ENCODE results near the gene MGAT5B. TPM values are rescaled to one million over a fixed set of nuclear protein-coding genes. Genes with fewer than 3 reads are reported as not detected.

MGAT5B gene
- total RNA-seq, 4 donors from 2014 or later = 0.12 to 0.63 TPM; not detected in 2

DNA sequence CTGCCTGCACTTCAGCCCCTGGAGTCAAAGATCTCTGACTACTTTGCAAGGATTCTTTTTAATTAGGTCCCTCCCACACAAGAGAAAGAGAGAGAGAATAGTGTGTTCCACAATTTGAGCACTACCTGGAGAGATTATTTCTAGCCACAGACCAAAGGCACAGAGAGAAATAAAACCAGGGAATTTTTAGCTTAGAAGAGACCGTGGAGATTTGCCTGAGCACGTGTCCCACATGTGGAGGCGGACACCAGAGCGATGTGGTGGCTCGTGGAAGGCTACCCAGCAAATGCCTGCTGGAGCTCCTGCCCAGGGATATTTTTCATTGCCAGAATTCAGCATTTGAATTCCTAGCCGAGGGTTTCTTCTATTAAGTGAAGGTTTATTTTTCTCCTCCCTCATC, 50.6 kb downstream of the MGAT5B start:
- TF ChIP-seq, protein P1, sequence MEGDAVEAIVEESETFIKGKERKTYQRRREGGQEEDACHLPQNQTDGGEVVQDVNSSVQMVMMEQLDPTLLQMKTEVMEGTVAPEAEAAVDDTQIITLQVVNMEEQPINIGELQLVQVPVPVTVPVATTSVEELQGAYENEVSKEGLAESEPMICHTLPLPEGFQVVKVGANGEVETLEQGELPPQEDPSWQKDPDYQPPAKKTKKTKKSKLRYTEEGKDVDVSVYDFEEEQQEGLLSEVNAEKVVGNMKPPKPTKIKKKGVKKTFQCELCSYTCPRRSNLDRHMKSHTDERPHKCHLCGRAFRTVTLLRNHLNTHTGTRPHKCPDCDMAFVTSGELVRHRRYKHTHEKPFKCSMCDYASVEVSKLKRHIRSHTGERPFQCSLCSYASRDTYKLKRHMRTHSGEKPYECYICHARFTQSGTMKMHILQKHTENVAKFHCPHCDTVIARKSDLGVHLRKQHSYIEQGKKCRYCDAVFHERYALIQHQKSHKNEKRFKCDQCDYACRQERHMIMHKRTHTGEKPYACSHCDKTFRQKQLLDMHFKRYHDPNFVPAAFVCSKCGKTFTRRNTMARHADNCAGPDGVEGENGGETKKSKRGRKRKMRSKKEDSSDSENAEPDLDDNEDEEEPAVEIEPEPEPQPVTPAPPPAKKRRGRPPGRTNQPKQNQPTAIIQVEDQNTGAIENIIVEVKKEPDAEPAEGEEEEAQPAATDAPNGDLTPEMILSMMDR (IDR thresholded peaks at IDR 0.05) = no peak
- ATAC-seq (ENCODE audit: low FRiP score) (no peak), DNase-seq (ENCODE audit: low spot score) (no peak)

DNA sequence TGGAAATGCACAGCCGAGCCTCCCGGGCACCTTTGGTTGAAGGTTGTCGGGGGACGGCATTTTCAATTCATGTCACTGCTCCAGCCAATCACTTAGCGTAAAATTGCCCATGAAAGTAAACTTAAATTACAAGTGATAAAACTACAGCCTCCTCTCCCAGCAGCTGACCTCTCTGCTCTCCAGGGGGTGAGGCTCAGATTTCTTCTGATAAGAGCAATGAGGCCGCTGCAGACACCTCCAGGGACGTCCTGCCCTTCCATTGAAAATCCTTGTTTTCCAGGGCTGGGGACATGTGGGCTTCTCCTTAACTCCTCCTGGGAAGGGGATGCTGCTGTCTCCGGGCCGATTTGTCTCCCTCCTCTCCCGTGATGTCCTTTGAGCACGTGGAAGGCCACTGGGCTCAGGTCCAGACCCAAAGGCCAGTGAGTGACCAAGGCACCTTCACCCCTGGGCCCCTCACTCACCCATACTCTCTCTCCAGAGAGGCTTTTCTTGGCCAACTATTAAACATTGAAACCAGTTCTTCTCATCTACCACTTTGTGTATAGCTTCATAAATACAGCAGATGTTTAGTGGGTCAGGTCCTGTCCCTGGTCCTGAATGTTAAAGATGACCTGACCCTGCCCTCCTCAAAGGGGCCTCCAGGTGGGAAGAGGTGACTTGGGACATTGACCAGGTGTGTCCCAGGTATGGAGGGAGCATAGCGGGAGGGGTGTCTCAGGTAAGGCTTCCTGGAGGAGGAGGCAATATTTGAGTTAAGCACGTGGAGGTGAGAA, 52.3 kb downstream of the MGAT5B start:
- ATAC-seq (ENCODE audit: low FRiP score) (no peak), DNase-seq (ENCODE audit: low spot score) (no peak)
- TF ChIP-seq, protein P1 (IDR thresholded peaks at IDR 0.05) = no peak

DNA sequence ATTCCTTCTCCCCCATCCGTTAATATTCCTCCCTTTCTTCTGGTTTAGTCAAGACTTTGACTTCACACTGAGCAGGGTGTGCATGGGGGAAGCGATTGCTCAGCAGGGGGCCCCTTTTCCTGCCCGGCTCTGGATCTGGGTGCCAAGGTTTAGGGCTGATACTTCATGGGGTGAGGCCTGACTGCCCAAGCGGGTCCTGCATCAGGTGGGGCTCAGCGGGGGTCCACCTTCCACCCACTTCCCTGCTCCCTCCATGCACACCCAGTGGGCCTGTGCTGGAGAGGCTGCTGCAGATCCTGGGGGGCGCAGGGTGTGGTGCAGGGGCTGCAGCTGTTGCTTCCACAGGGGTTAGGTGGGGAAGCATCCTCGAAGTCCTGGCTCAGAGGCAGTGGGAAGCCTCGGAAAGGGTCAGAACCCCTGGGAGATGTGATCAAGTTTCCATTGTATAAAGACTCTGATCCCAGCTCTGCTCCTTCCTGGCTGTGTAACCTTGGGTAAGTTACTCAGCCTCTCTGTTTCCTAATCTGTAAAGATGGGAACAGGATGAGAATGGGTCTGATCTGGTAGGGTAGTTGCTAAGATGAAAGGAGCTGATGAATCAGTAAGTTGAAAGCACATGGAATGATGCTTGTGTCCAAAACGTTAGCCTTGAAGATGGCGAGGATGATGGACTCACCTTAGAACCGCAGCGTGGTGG, 53.3 kb downstream of the MGAT5B start:
- DNase-seq (ENCODE audit: low spot score) = no peak
- ATAC-seq (ENCODE audit: low FRiP score) = no peak
- TF ChIP-seq, protein P1 (IDR thresholded peaks at IDR 0.05) = no peak

DNA sequence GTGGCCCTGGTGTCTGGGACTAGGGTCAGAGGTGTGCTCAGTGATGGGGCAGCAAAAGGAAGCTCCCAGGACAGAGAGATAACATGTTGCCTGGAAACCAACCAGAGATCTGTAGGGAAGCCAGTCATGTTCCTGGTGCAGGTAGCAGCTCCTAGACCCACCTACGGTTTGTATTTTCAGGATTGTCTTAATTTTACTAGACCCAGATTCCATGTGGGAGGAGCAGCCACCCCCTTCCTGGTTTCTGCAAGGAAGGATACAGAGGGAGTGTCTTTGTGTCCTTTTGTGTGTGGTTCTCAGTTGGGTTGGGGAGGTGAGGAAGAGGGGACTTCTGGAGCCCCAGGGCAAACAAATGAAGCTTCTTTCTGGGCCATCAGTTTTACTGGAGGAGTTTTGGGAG, 53.9 kb downstream of the MGAT5B start:
- TF ChIP-seq, protein P1 (IDR thresholded peaks at IDR 0.05) = no peak
- no peak for DNase-seq (ENCODE audit: low spot score)
- no peak for ATAC-seq (ENCODE audit: low FRiP score)

DNA sequence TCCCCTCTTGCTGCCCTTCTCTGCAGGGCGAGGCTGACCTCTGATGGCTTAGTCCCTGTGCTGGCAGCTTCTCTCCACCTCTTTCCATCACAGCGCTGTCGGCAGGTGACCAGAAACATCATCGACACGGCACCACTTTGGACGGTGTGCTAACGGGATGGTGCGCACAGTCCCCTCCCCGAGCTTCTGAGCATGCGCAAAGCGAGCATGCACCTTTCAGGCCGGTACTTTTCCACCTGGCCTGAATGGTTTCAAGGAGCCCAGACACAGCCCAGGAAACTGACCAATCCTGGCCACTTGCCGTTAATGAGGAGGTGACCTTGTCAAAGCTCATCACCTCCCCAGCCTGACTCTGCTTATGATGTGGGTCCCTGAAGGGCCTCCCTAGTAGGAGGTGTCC, 54.8 kb downstream of the MGAT5B start:
- TF ChIP-seq, protein P1 (IDR thresholded peaks at IDR 0.05) = no peak
- no peak for ATAC-seq (ENCODE audit: low FRiP score)

DNA sequence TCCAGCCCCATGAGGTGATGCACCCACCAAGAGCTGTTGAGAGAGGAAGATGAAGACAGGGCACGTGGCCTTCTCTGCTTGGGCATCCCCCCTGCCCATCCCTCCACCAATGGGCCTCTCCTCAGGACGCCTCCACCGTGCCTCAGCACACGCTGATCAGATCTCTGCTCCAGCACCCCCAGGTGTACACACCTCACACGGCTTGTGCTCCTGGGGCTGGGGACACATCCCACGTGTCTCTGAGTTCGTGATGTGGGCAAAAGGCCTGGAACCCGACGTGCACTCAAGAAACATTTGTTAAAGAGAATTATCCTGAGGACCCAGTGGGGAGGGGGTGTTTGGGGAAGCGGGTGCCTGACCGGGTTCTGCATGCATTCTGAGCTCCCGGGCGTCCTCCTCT, 55.3 kb downstream of the MGAT5B start:
- no peak for ATAC-seq (ENCODE audit: low FRiP score)
- DNase-seq (ENCODE audit: low spot score) = no peak
- TF ChIP-seq, protein P1 (IDR thresholded peaks at IDR 0.05) = no peak

More for the DNA sequence above, 54.8 kb downstream of the MGAT5B start:
- no peak for DNase-seq (ENCODE audit: low spot score)

Measured in omental fat pad (tissue), 4 donors.